Stimulated activated CD8-positive, alpha-beta memory T cell treated with anti-CD3 and anti-CD28 coated beads, Interleukin-7, amount 100 ng/mL, for 1 hour (primary cell): ENCODE data around the gene MGAT5.
"Not testable (repeated sequence)": the region's sequence is repeated elsewhere in the genome, so short reads cannot be mapped to it uniquely, and the experiment has no call there.

ENCODE experiments used
- DNase-seq, 2 donors: peaks; one replicate each; pipeline ENCODE4 v3.0.0-alpha.2; 2020; ENCODE audit warnings: low read depth in 2 of 2

MGAT5 gene

DNA sequence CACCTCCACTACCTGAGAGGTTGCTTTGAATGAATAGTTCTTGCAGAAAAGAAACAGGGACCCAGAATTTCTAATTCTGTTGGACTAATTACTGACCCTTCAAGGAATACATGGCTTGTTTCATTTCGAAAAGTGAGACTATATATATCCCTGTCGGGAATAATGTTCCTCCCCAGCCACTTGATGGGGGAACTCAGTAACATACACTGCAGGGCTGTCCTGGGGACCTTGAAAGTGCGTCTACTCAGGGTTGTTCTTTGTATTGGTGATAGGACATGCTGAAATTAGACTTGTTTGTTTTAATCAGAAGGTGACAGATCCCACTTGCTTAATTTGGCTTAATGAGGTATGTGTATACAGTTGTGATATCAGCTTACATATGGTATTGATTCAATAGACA is 25.5 kb downstream of the MGAT5 start:
- no peak for DNase-seq

DNA sequence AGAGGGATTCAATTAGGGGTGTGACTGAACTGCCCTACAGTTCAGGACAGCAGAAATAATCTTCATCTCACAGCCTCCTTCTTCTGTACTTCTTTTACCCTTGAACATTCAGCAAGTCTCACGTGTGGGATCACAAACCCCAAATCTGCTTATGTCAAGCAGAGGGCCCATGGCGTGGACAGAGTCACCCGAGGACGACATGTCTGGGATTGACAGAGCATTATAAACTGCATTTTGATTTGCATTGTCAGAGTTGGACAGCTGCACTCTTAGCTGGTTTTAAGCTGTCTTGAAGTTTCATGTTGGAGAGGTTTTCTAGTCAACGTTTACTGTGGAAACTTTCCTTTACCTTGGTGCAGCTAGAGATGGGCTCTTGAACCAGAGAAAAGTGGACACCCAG is 26.4 kb downstream of the MGAT5 start:
- no peak for DNase-seq

DNA sequence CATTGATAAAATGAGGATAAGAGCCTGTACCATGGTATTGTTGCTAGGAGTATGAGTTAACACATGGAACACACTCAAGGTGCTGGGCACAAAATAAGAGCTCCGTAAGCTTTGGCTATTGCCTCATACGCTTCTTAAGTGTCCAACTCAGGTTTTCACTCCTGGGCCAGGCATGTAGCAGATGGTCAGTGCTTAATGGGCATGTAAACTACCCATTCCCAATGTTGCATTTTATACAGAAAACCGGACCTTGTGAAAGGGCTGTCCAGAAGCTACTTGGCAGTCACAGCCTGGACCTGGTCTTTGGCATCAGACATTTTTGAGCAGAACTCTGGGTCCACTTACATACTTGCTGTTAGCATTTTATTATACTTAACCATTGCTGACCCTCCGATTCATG is 26.9 kb downstream of the MGAT5 start:
- DNase-seq, result no peak

DNA sequence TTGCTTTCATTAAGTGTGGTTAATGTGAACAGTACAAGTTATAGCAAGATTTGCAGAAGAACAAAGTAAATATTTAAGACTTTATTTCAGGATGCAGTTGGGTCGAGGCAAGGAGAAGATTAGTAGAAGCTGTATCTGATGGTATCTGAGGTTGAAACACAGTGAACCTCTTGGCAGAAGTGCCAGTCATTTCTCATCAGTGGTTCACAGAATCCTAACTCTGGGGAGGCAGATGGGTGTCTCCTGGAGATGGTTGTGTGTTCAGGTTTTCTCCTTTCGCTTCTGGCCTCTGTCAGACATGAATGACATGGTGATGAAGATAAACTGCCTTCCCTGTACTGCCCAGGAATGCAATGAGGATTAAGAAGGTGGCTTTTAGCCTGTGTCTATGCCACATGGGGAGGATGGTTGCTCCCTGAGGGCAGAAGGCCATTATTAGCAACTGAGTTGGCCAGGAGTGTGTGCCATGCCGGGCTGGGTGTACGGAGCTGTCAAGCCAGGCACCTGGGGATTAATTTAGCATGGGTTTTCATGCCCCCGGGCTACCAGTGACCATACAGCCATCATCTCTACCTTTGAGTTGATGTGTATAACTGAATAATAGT is 28.0 kb downstream of the MGAT5 start:
- DNase-seq, result no peak

DNA sequence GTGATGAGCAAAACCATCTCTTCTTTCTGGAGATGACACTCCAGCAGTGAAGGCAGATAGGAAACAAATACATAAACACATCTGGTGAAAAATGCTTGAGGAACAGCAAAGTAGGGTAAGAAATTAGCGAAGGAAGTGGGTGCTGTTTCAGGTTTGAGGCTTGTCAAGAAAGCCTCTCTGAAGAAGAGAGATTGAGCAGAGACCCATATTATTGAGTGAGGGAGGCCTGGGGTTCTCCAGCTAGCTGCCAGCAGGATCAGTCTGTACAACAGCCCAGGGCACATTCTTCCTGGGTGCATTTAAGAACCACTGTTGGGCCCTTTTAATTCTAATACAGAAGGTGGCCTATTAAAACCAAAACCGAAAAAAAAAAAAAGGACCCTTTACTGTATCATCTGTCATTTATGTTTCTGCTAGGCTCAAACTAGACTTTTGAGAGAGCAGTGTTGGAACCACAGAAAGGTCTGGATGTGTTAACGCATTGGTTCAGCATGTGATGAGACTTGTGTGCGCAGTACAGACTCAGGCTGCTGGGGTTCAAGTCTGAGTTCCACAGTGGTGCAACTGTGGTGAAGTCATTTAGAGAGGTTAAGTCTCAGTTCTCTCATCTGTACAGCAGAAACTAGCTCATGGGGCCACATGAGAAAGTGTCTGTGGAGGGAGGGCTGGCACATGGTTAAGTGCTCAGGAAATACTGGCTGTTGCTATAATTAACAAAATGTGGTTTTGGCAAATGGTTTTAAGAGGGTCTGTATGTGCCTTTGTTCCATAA is 28.9 kb downstream of the MGAT5 start:
- DNase-seq, result no peak

DNA sequence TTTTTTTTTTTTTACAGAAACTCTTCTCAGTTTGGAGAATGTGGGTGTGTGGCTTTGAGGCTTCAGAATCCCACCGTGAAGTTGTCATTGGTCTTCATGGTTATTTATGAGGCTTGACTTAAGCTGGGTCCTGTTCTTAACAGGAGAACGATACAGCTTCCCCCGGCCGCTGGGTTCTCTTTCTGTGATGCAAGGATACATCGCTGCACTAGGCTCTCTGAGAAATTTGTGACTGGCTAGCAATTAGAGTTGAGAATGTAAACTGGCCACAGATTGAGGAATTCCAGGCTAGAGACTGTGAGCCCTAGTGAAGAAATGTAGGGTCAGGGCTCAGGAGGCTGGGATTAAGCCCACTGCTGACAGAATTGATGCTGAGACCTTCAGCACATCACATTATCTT is 29.8 kb downstream of the MGAT5 start:
- no peak for DNase-seq

DNA sequence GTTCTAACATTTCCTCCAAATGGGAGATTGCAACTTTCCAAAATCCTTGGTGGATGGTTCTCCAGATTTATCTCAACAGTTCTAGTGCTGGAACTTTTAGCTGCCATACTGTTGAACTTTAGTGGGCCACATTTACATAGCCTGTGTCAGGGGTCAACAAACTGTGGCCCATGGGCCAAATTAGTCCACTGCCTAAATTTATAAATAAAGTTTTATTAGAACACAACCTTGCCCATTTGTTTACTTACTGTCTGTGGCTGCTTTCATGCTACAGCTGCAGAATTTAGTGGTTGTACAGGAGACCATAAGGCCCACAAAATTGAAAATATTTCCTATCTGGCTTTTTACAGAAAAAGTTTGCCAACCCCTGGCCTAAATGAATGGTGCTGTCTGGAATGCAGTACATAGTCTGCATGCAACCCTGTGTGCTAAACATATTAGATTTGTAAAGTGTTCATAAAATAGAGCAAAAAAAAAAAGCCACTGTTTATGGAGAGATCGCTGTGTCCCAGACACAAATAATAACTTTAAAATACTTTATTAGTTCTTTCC is 30.3 kb downstream of the MGAT5 start:
- no peak for DNase-seq

DNA sequence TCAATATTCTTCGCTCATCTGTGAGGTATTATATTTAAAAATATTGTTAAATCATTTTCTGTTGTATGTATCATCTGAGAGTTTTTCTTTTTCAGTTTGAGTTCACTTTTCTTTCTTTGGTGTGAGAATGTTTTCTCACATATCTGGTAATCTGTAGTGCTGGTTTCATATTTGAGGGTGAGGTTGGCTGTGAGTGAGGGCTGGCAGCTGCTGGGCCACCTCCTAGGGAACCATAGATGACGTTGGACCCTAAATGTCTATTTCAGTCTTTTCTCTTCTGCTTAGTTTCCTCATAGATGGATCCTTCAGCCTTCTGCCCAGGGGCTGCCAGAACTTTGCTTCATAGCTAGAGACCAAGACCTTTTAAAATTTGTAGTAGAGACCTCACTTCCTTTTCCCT is 33.5 kb downstream of the MGAT5 start:
- DNase-seq, result no peak

DNA sequence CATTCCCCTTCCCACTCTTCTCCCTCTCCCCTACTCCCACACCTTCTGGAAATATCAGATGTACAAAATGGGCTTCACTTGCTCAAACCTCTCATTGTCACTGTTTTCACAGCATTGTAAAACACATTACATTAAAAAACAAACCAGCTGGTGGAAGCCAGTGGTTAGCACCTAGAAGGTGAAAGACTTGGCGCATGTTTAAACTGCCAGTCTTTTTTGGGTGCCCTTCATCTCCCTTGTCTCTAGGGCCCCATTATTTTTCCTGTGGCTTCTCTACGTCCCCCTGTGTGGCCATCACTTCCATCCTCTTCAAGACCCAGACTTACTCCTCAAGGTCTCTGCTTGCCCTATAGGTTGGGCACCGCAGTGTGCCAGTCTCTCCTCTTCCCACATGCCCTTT is 34.9 kb downstream of the MGAT5 start:
- no peak for DNase-seq

DNA sequence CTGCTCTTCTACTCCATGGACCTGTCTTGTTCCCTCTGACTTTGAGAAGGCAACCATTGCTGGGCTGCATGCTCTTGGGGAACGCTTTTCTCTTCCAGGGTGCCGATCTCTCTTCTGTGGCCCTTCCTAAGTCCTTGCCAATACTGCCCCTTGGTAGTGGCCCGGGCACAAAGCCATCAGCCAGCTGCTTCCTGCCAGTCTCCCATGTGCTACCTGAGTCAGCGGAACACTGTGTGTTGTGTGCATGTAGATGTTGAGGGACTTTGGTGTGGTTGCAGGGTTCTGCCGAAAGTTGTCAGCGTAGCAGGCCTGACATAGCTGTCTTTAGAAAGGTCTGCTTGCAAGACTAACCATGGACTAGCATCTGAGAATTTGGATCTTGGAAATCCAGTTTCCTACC is 35.4 kb downstream of the MGAT5 start:
- DNase-seq, result no peak

DNA sequence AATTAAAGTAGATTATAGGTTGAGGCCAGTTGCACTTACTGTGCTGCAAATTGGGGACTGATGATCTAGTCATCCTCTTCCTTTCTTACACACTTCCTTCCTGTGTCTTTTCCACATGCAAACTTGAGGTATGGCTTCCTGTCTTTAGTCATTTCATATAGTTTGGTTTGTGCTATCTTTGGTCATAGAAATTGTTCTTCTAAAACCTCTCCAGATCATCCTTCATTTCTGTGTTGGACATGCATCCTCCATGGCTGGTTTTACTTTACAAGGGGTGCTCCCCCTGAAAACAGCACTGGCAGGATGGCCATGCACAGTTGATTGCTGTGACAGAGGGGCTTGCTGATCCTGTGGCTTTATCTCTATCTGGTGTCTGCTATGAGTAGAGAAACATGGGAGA is 36.5 kb downstream of the MGAT5 start:
- no peak for DNase-seq

DNA sequence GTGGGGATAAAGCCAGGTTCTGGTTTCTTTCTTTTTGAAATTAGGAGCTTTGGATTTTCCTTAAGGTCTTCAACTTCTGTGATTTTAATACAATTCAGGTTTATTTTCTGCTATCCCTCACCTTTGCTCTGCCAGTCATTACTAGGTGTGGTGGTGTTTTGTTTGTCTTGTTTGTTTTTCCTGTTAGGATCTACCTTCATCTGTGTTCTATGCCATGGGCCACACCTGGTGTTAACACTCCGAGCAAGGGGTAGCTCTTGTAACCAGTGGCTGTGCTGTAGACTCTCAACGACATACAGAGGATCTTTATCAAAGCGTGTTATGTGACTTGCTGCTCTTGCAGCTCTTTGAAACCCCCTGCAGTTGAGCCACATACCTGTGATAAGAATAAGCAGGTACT is 38.6 kb downstream of the MGAT5 start:
- no peak for DNase-seq

DNA sequence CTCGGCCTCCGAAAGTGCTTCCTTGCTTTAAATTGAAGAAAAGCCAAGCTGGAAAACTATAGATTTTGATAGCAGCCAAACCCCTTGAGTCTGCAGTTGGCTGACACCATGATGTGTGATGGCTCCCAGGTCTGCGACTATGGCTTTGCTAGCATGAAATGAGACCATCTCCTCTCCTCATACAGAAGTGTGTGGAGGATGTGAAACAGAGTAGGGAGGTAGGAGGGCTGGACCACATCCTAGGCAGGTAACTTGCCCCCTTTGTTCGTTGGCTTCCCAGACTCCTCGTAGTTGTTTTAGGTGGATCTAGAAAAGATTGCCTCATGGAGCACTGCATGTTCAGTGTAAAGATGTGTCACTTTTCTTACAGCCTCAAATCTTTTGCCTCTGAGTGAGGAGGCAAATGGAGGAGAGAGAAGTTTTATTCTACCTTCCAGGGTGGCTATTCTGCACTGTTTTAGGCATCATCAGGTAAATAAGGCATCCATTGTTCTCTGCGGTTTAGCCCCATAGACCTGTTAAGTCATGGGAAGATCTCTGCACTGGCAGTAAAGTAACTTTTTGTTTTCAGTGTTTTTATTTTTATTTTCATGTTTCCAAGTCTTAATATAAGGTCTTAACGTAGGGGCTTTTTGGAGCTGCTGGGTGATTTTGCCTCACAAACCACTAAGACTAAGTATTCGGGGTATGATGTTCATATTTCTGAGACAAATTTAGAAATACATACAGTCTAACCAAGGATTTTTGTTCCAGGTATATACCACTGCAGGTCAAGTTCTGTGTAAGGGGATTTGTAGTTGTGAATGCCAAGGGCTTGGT is 40.1 kb downstream of the MGAT5 start:
- DNase-seq, result no peak

DNA sequence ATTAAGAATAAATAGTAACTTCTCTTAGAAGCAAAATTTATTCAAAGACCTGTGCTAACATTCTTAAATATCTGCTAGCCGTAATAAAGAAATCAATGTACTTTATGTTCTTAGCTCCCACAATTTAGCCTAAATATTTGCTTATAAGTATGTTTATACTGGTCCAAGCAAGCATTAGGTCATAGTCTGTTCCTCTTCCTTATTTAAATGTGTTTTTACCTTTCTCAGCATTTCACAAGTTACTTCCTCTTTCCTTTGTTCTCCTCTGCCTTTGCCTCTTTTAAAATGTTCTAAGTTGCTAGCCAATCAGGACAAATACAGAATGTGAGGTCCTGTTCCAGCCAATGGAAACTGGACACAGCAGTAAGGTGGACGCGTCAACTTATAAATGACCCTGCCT is 40.7 kb downstream of the MGAT5 start:
- DNase-seq, result not testable (repeated sequence)

DNA sequence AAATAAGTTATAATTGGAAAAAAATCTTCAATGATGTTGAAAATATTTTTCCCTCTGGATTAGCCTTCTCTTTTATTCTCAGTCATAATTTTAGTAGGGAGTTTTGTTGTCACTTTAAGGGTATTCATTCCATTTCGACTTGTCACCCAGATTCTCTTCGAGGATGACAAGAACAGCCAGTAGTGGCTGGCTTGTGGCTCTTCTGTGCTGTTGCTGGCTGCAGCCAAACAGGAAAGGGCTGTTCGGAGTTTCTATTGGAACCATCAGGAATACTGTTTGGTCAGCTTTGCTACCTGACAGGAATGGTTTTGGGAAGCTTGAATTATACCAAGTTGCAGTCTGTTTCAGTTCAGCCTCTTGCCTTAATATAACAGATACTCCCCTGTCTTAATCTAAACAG is 41.6 kb downstream of the MGAT5 start:
- no peak for DNase-seq

DNA sequence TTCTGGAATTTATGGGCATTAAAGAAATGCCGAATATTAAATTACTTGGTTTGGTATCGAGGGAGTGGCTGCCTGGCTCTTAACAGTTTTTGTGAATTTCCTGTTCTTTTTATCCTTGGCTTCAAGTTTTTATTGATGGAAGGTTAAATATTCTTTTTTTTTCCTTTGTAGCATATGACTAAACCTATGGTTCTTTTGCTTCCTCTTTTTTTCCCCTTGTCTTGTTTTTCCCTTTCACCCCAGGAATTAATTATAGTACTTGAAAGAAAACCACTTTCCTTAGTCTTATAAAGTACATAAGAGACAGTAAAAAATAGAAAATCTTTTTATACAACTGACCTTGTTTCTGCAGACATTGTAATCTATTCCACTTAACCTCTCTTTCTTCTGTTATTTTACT is 42.4 kb downstream of the MGAT5 start:
- no peak for DNase-seq

DNA sequence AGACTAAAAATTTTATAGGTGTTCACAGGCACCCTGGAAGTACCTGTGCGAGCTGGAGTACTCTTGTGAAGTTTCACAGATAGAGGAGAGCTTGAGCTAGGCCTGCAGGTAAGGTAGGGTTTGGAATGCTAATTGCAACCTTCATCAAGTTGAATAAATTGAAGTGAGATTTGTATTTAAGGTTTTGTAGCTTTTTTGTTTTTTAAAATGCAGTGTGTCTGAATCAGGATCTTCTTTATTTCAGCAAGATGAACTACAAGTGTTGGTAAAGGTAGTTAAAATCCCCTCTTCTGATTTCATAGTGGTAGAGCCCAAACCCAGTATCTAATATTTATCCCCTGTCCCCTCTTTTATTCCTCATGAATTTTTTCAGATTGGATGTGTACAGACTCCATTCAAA is 45.5 kb downstream of the MGAT5 start:
- DNase-seq, result no peak

DNA sequence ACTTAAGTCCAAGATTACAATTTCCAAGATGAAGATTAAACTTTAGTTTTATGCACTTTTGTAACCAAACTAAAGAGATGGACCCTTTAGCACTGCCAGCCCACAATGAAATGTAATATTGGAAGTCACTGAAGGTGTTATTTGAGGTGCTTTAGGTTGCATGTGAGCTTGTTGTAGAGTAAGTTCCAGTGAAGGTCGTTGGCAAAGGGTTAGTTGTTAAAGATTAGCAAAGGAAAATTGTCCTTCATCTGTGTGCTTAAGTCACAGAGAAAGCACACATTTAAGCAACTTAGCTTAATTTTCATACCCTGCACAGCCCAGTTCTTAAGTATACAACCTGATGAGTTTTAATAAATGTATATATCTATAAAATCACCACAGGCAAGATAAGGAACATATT is 46.7 kb downstream of the MGAT5 start:
- DNase-seq, result no peak

DNA sequence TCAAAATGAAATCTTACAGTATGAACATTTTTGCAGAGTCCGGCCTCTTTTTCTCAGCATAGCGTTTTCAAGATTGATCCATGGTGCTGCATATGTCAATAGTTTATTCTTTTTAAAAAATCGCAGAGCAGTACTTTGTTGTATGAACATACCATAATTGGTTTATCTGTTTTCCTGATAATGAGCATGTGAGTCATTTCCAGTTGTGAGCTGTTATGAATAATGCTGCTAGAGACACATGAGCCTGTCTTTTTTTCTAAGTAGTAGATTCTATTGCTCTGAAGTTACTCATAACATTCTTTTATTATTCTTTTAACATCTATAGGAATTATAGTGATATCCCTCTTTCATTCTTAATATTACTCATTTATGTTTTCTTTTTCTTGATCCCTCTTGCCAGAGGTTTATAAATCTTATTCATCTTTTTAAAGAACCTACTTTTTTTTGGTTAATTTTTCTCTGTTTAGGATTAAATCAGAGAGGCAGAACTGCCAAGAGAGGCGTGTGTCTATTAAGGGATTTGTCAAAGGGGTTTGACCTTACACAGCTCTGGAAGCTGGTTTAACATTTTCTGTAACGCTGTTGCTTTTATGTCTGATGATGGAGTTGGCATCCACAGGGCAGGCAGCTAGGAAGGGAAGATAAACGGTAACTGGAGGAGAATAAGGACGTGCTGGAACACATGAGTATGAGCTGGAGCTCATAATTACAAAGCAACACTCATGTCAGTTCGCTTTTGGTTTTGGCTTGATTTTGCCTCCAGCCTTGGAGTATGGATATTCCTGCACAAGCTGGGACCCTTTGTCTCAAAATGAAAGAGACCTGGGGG is 47.4 kb downstream of the MGAT5 start:
- no peak for DNase-seq

DNA sequence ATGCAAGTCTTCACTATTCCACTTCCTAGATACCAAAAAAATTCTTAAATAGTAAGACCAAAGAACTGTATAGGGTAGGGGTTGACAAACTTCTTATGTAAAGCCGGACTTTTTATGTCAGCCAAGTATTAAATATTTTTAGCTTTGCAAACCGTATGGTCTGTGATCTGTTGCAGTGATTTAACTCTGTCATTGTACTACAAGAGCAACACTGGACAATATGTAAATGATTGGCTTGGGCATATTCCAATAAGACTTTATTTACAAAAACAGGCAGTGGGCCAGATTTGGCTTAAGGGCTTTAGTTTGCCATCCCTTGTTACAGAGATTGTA is 48.0 kb downstream of the MGAT5 start:
- no peak for DNase-seq

DNA sequence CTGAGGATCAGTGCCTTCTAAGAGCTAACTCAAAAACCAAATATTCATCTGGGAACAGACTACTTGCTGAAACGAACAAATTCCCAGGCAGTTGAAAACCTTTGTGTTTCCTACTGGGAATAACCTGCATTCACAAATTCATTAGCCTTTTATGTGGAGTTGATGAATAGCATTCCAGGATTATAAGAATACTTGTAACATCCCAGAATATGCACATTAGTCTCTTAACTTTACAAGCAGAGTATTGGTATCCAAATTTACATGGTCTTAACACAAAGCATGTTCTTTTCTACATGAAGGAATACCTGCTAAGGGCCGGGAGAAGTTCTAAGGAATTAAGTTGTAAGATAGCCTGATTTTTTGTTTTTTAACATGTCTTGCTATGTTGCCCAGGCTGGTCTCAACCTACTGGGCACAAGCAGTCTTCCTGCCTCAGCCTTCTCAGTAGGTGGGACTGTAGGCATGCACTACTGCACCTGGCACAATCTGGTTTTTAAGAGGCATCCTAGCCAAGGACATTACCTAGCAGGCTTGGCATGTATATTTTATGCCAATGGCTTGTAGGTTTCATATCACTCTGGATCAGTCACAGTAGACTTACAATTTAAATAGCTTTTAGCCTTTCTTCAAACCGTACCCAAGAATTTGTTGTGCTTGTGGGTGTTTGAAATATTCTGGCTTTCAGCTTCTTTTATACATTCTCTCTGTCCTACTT is 50.7 kb downstream of the MGAT5 start:
- no peak for DNase-seq
